Neural crest cell (in vitro differentiated cells): Measurements from ENCODE around the gene RSRP1. TPM values are rescaled to one million over a fixed set of nuclear protein-coding genes. Genes with fewer than 3 reads are reported as not detected.
"Not testable (repeated sequence)": the region's sequence is repeated elsewhere in the genome, so short reads cannot be mapped to it uniquely, and the experiment has no call there.

Experiments
- DNase-seq: peaks from one replicate; pipeline ENCODE4 v3.0.0; 2021; ENCODE audit warnings: low read depth, mixed read lengths, low spot score
- H3K27ac Mint-ChIP-seq: one replicate; pipeline ENCODE4 v1.8.0; 2021; ENCODE audit warnings: mild to moderate bottlenecking, mixed read lengths; ENCODE audit not compliant: unreplicated experiment
- H3K27me3 Mint-ChIP-seq: 2 replicates; pipeline ENCODE4 v1.8.0; 2021; ENCODE audit warnings: low read depth, mild to moderate bottlenecking, mixed read lengths
- H3K36me3 Mint-ChIP-seq: 2 replicates; pipeline ENCODE4 v1.8.0; 2021; ENCODE audit warnings: low read depth, mild to moderate bottlenecking, mixed read lengths
- H3K4me1 Mint-ChIP-seq: 2 replicates; pipeline ENCODE4 v1.8.0; 2021; ENCODE audit warnings: mixed read lengths
- H3K4me3 Mint-ChIP-seq: one replicate; pipeline ENCODE4 v1.8.0; 2021; ENCODE audit warnings: mild to moderate bottlenecking, mixed read lengths
- H3K9me3 Mint-ChIP-seq: 2 replicates; pipeline ENCODE4 v1.8.0; 2021; ENCODE audit warnings: mixed read lengths
- long read RNA-seq: library from polyadenylated mRNA; unstranded; transcript quantifications from one replicate; pipeline ENCODE4 v2.0.0, GENCODE V29; 2020
- total RNA-seq: library from RNA; stranded (reverse); gene quantifications from 2 replicates; pipeline ENCODE4 v1.2.1, GENCODE V29; 2021
- TF ChIP-seq, protein P1 (sequence below): fragments of 200-600 bp; sonication (generic); conservative IDR thresholded peaks from 2 replicates; pipeline ENCODE4 v1.5.0; 2021; ENCODE audit warnings: antibody characterized with exemption, mild to moderate bottlenecking

RSRP1 gene
- 60.4 and 74.2 TPM in 2 replicates for total RNA-seq
- long read RNA-seq, transcript RSRP1-207 (4 exons, 2,941 nt): major isoform, 11 of 41 reads
- long read RNA-seq, transcript RSRP1-202 (3 exons, 1,954 nt): minor isoform, 7 of 41 reads
- long read RNA-seq, partial matches to known transcripts: 2 of 41 reads
- long read RNA-seq, other reads (novel, unspliced or antisense): 19 of 41 reads

DNA sequence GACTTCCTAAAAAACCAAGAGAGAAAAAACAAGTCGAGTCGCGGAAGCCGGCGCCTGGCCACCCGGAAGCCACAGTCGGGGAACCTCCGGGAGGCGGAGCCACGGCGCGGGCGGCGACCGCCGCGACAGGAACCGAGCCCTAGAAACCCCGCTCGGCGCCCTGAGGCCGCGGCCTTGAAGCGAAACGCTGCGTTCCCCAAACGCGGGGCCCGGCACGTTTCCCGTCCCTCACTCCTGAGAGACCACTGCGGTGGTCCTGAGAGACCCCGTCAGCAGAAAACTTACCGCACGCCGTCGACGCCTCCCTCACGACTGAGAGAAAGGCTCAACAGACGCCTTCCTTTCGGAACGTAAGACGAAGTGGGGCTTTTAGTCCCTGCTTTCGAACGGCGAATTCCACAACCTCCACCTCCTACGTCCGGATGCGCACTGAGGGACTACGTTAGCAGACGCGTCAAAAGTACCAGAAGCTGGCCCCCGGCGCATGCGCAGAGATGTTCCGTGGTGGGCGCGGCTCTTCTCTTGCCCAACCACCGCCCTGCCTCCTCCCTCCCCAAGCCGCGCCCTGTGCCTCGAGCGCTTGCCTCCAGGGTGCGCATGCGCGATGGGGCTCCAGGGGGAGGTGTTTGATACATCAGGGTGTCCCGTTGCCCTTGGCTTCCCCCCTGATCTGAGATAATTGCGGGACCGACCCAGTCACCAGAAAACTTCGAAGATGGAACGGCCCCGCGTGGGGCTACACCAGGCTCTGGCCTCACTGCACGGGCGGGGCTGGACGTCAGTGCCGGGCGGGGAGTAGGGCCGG is at the start of gene RSRP1:
Gene RSRP1 (minus strand): TSS at position 431 of the 805 bp plus-strand sequence. CDS start 491 bp downstream, outside the sequence.
- Mint-ChIP-seq H3K9me3 (no peaks in the 10 kb centered on the region), H3K36me3 (peaks cover 13% of the 10 kb centered on the region), H3K27ac (peak within 1 kb of the TSS; percentile 96), H3K27me3 (peaks cover 3% of the 10 kb centered on the region), H3K4me3 (peak within 1 kb of the TSS; percentile 99), H3K4me1 (peaks cover 37% of the 10 kb centered on the region)
- peak; percentile 99 for DNase-seq
- TF ChIP-seq, protein P1, sequence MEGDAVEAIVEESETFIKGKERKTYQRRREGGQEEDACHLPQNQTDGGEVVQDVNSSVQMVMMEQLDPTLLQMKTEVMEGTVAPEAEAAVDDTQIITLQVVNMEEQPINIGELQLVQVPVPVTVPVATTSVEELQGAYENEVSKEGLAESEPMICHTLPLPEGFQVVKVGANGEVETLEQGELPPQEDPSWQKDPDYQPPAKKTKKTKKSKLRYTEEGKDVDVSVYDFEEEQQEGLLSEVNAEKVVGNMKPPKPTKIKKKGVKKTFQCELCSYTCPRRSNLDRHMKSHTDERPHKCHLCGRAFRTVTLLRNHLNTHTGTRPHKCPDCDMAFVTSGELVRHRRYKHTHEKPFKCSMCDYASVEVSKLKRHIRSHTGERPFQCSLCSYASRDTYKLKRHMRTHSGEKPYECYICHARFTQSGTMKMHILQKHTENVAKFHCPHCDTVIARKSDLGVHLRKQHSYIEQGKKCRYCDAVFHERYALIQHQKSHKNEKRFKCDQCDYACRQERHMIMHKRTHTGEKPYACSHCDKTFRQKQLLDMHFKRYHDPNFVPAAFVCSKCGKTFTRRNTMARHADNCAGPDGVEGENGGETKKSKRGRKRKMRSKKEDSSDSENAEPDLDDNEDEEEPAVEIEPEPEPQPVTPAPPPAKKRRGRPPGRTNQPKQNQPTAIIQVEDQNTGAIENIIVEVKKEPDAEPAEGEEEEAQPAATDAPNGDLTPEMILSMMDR: no peak

- not testable (repeated sequence) for H3K36me3 Mint-ChIP-seq, DNase-seq, H3K27ac Mint-ChIP-seq, H3K9me3 Mint-ChIP-seq, H3K4me3 Mint-ChIP-seq, H3K27me3 Mint-ChIP-seq, H3K4me1 Mint-ChIP-seq
Observed at GRCh38 chr1:25296501-25296900, 49.2 kb upstream of the RSRP1 start.

DNA sequence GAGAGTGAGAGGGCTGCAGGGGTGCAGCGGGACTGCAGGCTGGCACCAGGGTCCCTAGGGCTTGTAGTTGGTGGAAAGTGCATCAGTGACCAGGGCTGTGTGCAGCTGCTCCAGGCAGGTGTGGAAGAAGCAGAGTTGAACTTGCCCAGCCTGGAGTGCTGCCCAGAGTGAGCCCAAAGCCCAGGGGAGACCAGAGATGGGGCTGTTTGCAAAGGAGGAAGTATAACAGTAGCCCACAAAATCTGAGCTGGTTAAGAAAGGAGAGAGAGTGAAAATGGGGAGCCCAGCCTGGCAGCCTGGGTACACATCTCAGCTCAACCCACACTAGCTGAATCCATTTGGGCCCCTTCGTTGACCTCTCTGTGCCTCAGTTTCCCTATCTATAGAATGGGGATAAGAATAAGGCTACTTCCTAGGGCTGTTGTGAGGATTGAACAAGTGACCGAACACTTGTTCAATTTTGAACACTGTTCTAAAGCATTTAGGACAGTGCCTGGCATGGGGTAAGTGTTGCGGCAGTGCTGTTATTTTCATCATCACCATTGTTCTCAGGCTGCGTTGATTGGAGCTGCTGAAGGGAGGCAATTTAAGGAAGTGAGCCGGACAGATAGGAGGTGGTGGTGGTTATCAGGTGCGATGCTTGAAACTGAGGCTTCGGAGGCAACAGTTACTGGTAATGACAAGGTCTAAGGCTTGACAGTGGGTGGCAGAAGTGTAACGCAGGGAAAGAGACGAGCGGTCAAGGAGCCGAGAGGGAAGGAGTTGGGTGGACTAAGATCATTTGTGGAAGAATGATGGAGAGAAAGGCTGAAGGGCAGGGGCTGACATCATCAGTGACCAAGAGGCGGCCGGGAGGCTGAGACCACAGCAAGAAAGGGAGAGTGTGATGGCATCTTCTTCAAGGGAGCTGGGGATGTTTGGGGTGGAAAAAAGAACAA is 47.9 kb upstream of the RSRP1 start:
- not testable (repeated sequence) for H3K4me1 Mint-ChIP-seq, H3K36me3 Mint-ChIP-seq
- peaks cover 13% of the 10 kb centered on the region for H3K27me3 Mint-ChIP-seq

DNA sequence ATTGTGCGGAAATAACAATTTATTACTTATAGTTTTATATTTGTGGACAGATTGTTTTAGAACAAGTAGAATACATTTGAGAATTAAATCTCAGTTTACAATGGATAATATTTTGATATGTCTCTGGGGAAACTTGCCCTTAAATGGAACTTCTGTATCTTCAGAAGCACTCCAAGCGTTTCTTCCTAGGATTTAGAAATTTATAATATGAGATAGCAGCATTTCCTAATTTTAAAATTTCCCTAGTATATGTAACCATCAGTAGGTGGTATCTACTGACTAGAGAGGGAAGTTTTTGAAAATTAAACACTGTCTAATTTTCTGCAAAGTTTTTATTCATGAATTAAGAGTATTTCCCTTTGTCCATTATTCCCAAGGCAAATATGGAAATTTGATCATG is 46.2 kb upstream of the RSRP1 start:
- not testable (repeated sequence) for H3K4me1 Mint-ChIP-seq, H3K9me3 Mint-ChIP-seq, H3K4me3 Mint-ChIP-seq, H3K36me3 Mint-ChIP-seq, DNase-seq, H3K27ac Mint-ChIP-seq
- H3K27me3 Mint-ChIP-seq: peaks cover 13% of the 10 kb centered on the region

More for the DNA sequence above, 47.9 kb upstream of the RSRP1 start:
- not testable (repeated sequence) for DNase-seq, H3K4me3 Mint-ChIP-seq, H3K9me3 Mint-ChIP-seq, H3K27ac Mint-ChIP-seq

DNA sequence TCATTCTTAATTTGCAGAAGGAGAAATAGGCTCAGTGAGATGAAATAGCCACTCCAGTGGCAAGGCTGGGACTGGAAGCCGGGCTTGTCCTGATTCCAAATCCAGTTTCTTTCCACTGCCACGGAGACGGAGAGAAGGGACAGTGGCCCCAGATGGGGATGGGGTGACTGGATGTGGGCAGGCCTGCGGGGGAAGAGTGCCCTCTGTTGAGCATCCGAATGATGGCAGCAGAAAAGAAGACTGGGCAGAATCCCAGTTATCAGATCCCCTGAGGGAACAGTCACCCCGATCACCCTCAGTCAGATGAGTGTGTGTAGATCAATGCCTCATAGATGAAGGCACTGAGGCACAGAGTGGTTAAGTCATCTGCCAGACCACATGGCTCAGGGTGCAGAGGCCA is 42.8 kb upstream of the RSRP1 start:
- peaks cover 13% of the 10 kb centered on the region for H3K27me3 Mint-ChIP-seq
- TF ChIP-seq, protein P1: peak; percentile 19
- H3K4me3 Mint-ChIP-seq, H3K4me1 Mint-ChIP-seq, H3K27ac Mint-ChIP-seq, DNase-seq, H3K36me3 Mint-ChIP-seq, H3K9me3 Mint-ChIP-seq: not testable (repeated sequence)

DNA sequence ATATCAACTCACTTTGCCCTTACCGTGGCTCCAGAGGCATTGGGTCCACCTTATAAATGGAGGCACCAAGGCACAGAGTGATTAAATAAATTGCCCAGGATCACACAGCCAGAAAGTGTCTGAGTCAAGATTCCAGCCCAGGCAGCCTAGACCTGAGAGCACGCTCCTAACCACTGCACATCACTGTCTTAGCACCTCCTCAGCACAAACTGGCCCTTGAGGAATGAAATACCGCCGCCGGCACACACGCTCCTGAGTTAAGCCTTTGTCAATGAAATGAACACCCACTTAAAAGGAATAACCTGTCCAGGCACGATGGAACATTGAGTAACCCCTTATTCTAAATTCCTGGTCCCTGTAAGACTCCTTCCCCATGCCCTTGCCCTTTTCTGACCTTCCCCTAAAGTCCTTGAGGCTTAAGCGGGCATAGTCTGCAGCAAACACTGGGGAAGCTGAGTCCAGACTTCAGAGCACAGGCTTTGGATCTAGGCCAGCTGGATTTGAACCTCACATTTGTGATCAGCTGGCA is 41.4 kb upstream of the RSRP1 start:
- not testable (repeated sequence) for H3K27ac Mint-ChIP-seq, H3K9me3 Mint-ChIP-seq, DNase-seq, H3K4me3 Mint-ChIP-seq, H3K36me3 Mint-ChIP-seq, H3K4me1 Mint-ChIP-seq
- H3K27me3 Mint-ChIP-seq: peaks cover 13% of the 10 kb centered on the region

- H3K4me3 Mint-ChIP-seq, H3K36me3 Mint-ChIP-seq, DNase-seq, H3K27ac Mint-ChIP-seq, H3K4me1 Mint-ChIP-seq, H3K27me3 Mint-ChIP-seq, H3K9me3 Mint-ChIP-seq: not testable (repeated sequence)
Observed at GRCh38 chr1:25287164-25287563, 39.9 kb upstream of the RSRP1 start.

DNA sequence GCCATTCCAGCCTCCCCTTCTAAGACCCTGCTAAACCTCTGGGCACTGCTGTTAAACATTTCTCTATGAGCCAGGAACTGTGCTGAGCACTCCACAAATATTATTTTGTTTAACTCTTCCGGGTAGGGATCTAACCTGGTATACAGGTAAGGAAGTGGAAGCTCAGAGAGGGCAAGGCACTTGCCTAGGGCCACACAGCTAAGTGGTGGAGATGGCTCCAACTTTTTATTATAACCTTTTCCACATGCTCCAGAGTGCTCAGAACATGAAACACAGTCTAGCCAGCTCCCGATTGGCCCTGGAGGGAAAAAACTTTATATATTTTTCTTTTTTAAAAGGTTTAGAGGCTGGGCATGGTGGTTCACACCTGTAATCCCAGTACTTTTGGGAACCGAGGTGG is 38.6 kb upstream of the RSRP1 start:
- not testable (repeated sequence) for H3K36me3 Mint-ChIP-seq, H3K4me1 Mint-ChIP-seq, H3K4me3 Mint-ChIP-seq, DNase-seq, H3K27ac Mint-ChIP-seq, H3K9me3 Mint-ChIP-seq, H3K27me3 Mint-ChIP-seq

DNA sequence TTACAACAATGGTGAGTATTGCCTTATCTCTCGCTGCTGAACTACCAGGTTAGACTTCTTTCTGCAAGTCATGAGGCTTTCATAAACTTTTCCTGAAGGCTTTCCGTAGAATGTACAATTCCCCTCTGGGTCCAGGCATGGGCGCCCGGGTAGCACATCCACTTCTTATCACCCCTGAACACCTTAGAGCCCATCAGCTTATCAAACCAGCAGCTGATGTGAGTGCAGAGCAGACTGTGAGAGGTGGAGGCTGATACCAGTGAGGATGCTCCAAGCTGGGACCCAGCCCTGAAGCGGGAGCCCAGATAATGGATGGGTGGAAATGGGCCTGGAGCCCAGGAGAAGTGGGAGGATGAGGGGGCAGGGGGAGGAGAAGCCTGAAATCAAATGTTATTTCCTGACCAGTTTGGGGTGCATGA is 32.4 kb upstream of the RSRP1 start:
- H3K4me3 Mint-ChIP-seq, H3K36me3 Mint-ChIP-seq, H3K27ac Mint-ChIP-seq, H3K9me3 Mint-ChIP-seq, H3K4me1 Mint-ChIP-seq, DNase-seq, H3K27me3 Mint-ChIP-seq: not testable (repeated sequence)

- H3K27ac Mint-ChIP-seq, H3K9me3 Mint-ChIP-seq, H3K27me3 Mint-ChIP-seq, H3K4me3 Mint-ChIP-seq, H3K36me3 Mint-ChIP-seq, H3K4me1 Mint-ChIP-seq, DNase-seq: not testable (repeated sequence)
Observed at GRCh38 chr1:25278790-25279189, 31.5 kb upstream of the RSRP1 start.

DNA sequence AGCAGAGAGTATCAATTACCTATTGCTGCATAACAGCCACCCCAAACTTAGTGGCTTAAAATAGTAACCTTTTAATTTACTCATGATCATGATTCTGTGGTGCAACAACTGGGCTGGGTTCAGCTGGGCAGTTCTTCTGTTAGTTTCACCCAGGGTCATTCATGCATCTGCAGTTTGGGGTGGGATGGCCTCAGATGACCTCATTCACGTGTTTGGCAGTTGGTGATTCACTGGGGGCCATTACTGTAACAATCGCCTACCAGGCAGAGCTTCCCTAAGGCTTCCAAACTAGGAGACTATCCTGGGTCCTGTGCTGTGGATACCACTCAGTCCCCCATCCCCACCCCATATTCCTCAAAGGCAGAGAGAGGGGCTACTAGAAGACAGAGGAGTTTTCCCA is 31.1 kb upstream of the RSRP1 start:
- H3K36me3 Mint-ChIP-seq, H3K4me1 Mint-ChIP-seq, DNase-seq, H3K27me3 Mint-ChIP-seq, H3K9me3 Mint-ChIP-seq, H3K27ac Mint-ChIP-seq, H3K4me3 Mint-ChIP-seq: not testable (repeated sequence)
